Fibroblast of skin of scalp (primary cell): ENCODE data around the gene MOBP.
"Not testable (repeated sequence)": the region's sequence is repeated elsewhere in the genome, so short reads cannot be mapped to it uniquely, and the experiment has no call there.

Source experiments
- DNase-seq: peaks from one replicate; pipeline ENCODE4 v3.0.0-alpha.2; 2013

The MOBP gene

DNA sequence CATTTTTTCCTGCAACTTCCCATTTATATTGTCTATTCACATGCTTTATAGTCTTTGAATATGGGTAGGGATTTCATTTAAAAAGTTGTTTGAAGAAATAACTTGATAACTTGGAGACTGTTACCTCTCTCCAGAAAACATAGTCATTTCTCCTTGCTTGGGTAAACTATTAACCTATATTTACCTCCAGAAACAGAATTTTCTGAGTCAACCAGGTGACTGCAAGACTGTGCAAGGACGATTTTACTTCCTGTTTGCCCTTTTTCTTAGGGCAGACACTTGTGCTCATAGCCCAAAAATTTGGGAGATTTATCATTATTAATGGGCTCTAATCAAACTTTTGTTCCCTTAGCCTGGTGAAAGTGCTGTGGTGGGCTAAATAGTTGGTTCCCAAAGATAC, 14.3 kb upstream of the MOBP start:
- DNase-seq, result no peak

DNA sequence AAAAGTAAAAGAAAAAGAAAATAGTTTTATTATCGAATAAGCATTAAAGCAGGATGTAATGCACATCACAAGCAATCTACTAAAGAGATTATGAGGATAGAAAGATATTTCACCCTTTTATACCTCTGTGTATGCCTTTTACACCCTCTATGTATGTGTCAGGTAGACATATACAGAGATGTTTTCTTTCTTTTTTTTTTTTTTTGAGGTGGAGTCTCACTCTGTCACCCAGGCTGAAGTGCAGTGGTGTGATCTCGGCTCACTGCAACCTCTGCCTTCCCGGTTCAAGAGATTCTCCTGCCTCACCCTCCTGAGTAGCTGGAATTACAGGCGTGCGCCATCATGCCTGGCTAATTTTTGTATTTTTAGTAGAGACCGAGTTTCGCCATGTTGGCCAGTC, 13.6 kb upstream of the MOBP start:
- DNase-seq, result not testable (repeated sequence)

DNA sequence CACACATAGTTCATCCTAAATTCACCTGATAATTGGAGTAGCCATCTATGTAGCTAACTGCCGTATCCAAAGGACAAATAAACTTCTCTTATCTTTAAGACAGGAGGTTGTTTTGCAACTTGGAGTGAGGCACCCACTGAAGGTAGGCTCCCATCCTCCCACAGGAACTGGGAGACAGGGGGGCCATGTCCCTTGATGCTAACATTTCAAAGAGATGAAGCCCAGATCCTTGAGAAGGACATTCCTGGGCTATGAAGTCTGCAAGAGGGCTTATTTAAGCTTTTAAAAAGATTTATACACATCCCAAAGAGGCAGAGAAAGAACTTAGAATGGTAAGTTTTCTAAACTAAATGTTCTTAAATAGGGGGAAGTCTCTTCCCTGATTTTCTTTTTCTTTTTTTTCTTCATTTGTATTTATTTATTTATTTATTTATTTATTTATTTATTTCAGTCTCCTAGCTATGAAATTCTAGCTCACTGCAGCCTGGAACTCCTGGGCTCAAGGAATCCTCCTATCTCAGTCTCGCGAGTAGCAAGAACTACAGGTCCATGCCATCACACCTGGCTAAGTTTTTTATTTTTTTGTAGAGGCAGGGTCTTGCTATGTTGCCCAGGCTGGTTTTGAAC, 12.8 kb upstream of the MOBP start:
- DNase-seq, result no peak

DNA sequence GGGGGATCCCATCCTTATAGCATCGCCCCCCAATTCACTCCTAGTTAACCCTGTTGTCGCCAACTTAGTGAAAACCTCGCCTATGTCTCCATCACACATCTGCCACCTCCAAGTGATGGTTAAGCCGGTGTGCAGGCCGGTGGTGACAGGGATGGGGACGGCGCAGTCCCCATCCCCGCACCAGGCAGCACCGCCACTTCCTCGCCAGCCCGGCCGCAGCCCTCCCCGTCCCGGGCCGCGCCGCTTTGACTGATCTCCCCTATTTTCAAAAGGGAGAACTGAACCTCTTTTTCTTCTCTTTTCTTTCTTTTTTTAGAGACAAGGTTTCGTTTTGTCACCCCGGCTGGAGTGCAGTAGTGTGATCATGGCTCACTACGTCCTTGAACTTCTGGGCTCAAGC, 11.3 kb upstream of the MOBP start:
- DNase-seq, result no peak

DNA sequence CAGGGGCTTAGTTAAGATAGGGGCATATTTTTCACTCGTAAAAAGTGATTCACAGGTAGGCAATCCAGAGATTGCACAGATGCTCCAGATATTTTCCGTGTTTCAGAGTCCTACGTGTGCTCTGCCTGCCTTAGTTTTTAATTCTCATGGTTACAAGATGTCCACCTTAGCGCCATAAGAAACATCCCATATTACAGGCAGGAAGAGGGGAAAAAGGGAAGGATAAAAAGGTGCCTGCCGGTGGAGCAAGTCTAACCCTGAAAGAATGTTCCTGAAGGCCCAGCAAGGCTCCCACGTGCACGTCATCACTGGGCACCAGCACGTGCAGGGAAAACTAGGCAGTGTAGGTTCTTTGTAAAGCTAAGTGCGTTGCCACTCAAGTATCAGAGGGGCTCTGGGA, 10.1 kb upstream of the MOBP start:
- DNase-seq, result no peak

DNA sequence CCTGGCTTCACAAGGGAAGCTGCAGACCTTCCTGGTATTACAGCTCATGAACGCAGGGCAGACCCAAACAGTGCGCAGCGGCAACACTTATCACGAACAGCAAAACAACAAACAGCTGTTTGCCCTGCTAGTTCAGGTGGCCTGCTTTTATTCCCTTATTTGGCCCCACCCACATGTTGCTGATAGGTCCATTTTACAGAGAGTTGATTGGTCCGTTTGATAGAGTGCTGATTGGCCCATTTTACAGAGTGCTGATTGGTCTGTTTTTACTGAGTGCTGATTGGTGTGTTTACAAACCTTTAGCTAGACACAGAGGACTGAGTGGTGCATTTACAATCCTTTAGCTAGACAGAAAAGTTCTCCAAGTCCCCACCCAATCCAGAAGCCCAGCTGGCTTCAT, 8.9 kb upstream of the MOBP start:
- DNase-seq, result not testable (repeated sequence)

DNA sequence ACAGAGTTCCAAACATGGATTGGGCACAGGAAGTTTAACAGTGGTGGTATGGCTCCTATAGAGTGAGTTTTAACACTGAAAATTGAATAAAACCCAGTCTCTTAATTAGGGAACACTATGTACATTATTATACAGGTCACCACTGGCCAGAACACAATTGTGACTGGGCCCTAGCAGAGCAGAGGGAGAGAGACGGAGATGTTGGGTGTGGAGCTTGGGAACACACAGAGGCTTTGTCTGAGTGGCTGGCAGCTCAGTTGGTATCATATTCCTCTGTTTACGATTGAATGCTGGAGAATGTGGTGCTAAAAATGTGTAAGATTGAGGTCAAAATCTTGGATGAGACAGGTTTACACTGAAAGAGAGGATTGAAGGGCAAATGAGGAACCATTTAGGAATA, 6.8 kb upstream of the MOBP start:
- DNase-seq, result no peak

DNA sequence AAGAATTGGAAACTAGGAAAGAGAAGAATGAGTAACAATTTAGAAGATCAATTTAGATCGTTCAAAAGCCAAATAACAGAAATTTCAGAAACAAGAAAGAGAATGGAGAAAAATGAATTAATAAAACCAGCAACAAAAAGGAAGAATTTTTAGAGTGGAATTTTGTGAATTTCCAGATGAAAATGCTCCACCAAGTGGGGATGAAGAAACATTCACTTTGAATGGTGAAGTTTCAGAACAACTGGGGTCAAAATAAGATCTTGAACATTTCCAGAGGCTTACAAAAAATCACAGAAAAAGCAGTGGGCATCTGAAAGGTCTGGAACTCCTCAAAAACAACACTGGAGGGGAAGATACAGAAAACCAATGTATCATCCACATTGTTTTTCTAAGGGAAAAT, 4.2 kb upstream of the MOBP start:
- no peak for DNase-seq

DNA sequence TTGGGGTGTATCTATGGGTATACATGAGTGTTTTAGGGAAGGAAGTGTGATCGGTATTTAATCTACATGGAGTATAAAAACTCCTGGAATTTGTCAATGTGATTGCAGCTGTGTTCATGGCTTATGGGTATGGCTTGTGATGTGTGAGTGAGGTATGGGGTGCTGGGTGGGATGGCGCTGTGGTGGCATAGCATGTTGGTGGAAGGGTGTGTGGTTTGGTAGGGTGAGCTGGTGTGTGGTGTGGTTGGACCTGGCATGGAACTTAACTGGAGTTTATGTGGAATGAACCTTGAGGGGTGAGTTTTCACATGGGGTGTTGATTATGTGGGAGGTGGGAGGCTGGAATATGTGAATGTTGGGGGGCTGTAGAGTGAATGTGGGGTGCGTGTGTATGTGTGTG, 492 bp upstream of the MOBP start:
- DNase-seq, result no peak

DNA sequence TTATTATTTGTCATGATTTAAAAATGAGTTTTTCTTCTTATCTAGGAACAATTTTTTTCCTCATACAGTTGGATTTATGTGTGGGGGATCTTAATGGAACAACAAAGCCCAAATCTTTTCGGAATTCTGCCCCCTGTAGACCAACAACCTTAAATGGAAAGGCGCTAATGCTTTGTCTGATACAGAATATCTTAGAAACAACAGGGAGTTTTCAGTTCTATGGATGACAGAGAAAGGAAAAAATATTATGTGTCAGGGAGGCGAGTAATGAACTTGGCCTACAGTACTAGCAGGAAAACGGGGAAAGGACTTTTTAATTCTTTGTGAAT, 592 bp downstream of the MOBP start:
- no peak for DNase-seq

DNA sequence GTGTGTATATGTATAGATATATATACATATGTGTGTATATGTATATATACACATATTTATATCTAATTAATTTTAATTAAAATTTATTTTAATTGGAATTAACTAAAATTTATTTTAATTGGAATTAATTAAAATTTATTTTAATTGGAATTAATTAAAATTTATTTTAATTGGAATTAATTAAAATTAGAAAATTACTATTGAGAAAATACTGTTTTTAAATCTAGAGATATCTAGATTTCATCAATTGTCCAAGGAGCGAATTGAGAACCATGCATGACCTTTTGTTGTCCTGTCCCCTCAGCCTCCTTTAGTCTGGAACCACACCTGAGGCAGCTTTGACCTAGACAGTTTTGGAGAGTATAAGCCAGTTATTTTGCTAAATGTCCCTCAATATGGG, 1.8 kb downstream of the MOBP start:
- no peak for DNase-seq

DNA sequence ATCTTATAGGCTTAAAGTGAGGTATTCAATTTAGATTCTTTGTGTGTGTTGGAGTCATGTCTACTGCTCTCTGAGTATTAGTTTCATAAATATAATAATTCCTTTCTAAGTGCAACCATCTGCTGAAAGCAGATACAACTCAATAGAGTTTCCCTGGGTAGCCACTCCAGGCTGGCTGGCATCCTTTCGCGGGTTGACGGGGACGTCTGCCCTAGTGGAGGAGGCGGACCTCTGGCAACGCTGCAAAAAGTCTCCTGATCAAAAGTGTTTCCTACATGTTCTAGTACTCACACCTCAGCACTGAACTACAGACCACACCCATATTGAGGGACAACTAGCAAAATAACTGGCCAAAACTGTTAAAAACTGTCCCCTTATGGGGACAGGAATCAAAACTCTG, 2.5 kb downstream of the MOBP start:
- DNase-seq, result no peak

DNA sequence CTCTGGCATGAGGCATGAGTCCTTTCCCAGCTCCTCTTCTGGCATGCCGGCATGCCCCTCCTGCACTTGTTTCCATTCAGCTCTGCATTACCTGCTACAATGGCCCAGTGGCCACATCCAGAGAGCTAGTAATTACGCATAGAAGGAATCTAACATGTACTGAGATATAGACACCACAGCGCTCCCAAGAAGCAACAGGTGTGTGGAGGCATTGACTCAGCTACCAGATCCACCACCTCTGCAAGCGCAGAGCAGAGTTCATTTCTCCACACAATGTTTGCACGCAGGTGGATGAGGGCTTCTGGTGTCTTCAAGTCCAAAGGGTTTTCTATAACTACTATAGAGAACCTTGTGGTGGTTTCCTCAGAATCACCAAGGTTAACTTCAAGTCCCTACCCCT, 4.2 kb downstream of the MOBP start:
- no peak for DNase-seq

DNA sequence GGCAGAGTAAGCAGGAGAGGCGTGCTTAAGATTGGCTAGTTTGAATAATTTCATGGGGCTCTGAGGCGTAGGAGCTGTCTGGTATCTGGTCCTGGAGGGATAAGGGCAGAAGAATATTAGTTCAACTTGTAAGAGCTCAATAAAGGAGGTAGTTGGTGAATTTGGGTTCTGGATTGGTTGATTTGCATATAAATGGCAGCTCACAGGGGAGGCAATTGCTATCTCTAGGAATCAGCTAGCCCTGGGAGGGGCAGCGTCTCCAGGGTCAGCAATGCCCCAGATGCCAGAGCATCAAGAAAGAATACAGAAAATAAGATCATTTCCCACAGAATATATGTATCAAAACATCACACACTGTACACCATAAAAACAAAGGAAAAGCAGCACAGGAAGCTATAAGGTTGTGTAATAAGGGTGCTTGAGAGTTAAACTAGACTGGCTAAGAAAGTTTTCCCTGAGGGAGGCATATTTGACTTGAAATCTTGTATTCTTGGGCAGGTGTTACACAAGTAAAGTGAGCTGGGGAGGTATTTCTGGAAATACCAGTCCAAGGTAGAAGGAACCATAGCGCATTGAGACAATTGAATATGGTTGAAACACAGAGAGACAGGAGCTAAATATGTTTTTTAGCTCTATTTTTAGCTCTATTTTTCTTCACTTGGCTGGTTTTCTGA, 6.1 kb downstream of the MOBP start:
- DNase-seq, result no peak

DNA sequence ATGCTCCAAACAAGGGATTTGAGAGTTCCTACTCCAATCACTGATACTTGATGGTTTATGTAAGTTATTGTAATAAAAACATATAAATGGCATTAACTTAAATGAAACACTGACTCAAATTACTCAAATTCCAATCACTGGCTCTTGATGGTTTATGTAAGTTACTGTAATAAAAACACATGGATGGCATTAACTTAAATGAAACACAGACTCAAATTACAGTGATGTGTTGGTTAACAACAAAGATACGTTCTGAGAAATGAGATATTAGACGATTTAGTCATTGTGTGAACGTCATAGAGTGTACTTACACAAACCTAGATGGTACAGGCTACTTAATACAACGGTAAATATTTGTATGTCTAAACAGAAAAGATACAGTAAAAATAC, 6.6 kb downstream of the MOBP start:
- DNase-seq, result peak; percentile 7

DNA sequence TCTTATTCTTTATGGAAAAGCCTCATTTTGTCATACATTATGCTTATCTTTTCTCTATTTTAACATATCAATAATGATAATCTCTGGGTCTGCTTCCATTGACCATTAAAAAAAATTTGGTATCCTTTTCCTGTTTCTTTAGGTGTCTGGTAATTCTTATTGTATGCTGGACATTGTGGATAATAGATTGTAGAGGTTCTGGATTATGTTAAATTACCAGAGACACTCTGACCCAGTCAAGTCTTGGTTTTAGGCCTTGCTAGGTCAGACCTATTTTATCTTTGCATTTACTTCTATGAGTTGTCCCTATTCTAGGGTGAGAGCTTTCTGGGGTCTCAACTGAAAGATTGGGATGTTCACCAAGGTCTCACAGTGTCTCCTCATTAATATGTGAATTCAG, 9.3 kb downstream of the MOBP start:
- no peak for DNase-seq

DNA sequence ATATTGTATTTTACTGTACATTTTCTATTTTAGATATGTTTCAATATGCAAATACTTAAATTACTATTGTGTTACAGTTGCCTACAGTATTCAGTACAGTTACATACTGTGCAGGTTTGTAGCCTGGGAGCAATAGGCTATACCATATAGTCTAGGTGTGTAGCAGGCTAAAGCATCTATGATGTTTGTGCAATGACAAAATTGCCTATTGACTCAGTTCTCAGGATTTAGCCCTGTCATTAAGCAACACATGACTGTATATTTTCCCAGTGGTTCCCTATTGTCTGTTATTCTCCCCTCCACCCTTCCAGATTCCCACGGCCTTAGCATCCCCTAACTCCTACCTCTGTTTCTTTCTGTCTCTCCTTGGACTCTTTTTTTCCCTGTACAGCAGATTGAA, 10.7 kb downstream of the MOBP start:
- DNase-seq, result no peak

DNA sequence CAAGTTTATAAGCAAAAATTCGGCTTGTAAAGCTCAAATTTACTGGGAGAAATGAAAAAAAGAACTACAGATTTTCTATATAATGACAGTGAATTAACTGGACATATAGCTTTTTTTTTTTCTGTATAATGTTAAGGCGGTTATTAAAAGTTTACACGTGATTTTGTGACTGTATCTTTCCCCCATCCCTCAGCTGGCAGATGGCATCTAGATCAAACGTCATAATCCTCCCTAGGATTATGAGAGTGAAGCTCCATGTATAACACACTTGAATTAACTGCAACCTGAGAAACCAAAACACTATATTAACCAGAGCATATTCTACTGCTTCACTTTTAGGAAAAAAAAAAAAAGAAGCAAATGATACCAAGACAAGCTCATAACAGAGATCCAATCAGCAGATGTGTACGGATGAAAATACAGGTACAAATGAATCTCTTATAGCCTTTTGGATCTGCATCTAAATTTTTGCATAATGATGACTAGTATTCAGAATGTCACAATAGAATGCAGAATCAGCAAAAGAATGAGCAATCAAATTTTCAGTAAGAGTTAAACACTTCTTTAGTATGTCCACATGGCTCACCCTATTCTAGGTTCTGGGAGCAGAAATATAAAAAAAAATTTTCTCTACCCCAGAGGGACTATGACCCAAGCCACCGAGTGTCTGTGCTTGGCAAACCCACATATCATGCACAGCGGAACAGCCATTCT, 12.4 kb downstream of the MOBP start:
- DNase-seq, result no peak

DNA sequence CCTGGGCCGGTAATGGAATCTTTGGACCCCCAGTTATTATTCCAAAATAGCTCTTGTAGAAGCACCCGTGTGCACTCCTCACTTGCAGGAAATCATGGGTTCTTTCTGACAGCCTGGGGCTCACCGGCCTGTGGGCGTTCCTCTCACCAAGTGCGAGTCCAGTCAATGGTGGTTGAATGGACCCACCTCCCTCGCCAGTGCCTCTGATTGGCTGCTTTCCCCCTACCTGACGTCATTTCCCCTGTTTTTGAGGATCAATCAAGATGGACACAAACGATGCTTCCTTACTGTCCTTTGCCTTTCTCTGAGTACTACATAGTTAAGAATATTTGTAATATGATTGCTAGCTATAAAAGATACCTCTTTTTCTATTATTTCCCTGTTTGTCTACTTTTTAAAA, 18.1 kb downstream of the MOBP start:
- no peak for DNase-seq

DNA sequence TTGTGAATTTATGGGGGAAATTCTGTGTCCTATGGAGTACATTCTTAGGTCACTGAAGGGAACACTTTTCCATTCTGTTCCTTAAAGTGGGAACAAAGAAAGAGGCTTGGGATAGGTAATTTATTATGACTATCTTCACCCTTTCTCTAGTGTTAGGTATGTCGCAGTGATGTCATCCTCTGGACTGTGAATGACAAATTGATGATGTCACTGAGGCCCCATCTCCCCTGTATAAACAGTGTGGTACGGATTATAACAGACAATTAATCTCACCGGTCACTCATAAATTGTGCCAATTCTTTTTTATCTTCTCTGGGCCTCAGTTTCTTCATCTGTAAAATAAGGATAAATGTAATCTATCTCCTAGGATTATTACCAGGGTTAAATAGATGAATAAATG, 23.5 kb downstream of the MOBP start:
- no peak for DNase-seq

DNA sequence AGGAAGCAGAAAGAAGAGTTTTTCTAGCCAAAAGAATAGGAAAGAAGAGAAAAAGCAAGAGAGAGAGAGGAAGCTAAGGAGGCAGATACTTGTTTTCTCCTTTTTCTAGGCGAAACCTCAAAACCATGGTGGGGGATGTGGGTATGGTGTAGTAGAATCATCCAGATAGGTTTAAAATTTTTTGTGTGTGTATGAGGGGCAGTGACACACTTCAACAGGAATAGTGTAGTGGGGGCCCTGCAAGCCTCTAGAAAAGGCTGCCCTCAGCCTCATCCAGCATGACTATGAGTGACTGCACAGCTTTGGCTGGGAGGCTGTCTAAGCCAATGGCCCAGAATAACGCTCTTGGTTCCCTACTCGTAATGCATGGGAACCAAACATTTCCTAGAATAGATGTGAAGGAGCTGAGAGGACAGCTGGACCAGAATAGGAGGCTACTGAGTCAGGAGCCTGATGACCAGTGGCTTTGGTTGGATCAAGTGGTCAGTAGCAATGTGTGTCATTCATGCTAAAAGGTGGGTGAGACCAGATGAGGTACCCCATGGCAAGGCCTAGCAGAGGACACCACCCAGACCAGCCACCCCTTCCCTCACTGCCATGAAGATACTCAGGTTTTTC, 24.4 kb downstream of the MOBP start:
- no peak for DNase-seq

DNA sequence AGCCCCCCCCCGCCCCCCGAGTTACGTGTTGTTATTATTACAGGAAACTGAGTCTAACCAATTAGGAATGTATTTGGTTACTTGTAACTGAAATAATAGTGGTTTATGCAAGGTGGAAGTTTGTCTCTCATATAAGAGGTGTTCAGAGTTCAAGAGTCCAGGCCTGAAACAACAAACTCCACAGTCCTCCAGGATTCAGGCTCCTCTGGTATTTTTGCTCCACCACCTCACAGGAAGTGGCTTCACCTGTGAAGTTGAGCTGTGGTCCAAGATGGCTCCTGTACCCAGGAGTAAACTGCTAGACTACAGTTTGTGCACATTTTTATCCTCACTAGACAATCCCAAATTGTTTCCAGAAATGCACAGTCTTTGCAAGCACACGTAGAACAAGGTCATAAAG, 27.3 kb downstream of the MOBP start:
- DNase-seq, result no peak

DNA sequence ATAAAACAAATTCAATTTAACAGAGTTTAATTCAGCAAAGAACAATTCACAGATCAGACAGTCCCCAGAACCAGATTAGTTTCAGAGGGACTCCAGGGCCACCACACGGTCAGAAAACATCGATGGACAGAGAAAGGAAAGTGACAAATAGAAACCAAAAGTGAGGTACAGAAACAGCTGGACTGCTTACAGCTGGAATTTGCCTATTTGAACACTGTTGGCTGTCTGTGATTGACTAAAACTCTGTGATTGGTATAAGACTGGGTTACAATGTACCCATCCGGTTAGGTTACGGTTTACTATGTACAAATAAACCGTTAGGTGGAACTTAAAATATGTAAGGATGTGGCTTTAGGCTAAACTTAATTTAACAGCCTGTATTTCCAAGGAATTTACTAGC, 30.3 kb downstream of the MOBP start:
- no peak for DNase-seq

DNA sequence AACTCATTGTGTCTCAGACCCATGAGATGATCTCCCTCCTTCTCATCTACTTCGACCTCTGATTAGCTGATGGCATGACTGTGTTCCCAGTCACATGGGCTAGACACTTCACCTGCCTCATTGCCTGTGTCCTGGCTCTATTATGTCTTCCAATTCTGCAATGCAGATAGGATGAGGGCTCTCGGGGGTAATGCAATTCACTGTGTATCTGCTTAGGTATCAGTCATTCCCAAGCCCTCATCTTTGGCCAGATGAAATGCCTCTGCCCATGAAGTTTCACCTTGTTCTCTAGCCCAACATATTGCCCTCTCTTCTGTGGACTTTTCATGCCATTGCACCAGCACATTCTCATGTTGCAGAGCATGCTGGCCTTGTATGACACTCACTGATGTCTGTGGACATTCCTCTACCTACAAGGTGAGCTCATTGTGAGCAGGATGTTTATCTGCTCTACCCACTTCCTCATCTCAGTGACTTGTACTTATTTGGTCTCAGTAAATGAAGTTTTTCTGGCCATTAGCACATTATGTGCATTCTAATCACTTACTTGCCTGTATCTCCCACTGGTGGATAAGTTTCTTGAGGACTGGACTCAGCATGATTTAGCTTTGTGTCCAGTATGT, 32.3 kb downstream of the MOBP start:
- DNase-seq, result no peak
